ENCODE results near the gene BICRAL.
"Not testable (repeated sequence)": the region's sequence is repeated elsewhere in the genome, so short reads cannot be mapped to it uniquely, and the experiment has no call there.

BICRAL gene

DNA sequence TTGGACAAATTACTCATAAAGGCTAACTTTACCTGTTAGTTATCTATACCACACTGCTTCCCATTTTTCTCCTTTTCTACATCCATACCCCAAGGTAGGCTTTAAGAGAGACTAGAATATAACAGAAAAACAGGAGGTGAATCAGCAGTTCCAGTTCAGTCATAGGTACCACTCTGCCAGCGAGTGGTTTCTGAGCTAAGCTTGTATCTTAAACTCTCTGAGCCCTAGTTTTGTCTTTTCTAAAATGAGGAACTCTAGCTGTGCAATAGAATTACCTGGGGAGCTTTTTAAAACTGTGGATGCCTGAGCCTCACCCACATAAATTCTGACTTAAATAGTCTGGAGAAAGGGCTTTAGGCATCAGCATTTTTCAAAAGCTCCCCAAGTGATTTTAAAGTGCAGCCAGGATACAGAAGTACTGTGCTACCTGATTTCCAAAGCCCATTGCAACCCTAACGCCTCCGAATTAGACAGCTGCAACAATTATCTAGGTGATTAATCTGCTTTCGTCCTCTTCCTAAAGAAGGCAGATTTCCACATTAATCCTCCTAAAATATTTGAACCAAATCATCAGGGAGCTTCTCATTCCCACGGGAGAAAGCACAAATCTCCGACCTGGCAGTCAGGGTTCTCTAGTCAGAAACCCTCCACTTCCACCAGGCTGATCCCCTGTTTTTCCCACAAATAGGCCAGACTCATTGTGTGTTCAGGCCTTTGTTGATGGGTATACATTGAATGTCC is 60.2 kb downstream of the BICRAL start:
- no peak for DNase-seq (ENCODE audit: low spot score)

DNA sequence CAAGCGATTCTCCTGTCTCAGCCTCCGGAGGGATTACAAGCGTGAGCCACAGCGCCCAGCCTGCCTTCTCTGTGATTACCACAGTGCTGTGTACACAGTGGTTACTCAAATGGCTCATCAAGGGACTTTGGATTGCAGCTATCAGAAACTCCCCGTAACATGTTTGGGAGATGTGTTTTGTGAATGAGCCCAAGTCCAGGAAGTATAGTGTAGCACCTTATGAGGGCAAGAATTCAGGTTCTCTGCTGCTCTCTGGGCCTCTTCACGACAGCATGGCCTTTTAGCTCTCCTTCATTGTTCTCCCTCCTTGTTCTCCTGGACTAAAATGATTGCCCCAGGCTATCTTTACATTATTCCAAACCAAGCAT is 63.5 kb downstream of the BICRAL start:
- no peak for DNase-seq (ENCODE audit: low spot score)

DNA sequence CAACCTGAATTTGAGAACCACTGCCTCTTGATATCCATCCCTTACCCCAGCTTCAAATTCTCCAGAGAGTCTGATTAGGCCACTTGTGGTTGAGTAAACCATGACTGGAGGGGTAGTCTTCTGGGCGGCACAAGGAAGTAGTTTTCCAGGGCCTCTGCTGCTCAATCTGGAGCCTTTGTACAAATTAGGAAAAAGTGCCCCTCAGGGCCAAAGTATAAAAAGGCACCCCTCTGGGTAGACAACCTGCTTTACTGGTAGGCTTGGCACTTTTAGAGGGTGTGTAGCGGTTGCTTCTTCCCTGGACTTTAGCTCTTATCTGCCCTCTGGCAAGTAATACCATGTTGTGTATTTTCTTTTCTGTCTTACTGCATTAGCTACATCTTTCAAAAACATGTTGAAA is 64.7 kb downstream of the BICRAL start:
- no peak for DNase-seq (ENCODE audit: low spot score)

DNA sequence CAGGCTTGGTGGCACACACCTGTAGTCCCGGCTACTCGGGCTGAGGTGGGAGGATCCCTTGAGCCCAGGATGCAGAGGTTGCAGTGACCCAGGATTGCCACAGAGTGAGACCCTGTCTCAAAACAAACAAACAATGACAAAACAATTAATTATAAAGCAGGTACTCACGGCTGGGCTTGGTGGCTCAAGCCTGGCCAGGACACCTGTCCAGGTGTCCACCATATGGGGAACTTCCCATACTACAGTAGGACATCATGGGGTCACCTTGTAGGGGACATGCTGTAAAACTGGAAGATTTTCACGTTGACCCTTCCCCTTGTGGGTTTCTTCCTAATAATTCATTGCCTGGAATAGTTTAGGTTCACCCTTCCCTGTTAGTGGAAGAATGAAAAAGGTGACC is 66.8 kb downstream of the BICRAL start:
- no peak for DNase-seq (ENCODE audit: low spot score)

DNA sequence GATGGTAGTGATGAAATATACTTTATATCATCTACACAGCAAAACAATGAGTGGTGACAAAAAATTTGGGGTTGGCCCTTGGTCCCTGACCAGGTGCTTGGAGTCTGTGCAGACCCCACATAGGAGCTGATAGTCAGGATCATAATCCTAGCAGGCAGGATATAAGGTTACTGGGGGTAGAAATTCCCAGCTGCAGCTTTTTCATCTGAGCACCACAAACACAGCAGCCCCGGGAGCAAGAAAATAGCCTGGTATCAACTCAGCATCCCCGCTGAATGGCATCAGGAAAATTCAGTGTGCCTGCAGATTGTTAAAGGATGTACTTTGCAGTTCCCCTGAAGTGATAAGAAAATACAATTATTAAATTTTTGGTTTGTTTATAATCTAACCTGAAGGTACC is 69.7 kb downstream of the BICRAL start:
- DNase-seq (ENCODE audit: low spot score): no peak

DNA sequence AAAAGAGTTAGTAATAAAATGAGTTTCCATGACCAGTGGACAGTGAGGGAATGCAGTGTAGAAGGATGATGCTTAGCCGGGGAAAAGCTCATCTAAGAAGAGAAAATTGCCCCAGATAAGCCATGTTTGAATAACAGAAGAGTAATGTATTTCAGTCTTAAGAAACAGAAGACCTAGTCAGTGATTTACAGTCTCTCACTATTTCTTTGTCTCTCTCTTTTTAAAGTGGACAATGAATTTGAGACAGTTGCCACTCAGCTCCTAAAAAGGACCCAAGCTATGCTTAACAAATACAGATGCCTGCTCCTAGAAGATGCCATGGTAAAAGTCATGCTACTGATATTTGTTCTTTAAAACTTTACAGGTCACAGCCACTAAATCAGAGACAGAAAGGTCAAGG is 78.2 kb downstream of the BICRAL start:
- no peak for DNase-seq (ENCODE audit: low spot score)

DNA sequence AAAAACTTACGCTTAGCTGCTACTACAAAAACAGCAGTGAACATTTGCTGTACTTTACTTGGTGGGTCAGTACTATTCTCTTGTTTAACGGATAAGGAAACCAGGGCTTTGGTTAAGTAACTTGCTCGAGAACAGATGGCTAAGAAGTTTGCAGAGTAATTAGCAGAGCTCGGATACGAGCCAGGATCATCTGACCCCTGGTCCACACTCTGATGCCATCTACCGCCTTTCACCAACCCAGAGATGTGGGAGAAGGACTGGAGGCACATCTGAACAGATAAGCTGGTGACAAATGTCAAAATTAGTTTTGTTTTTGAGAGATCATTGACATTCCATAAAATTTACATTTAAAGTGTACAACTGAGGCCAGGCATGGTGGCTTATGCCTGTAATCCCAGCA is 78.6 kb downstream of the BICRAL start:
- DNase-seq (ENCODE audit: low spot score): no peak

DNA sequence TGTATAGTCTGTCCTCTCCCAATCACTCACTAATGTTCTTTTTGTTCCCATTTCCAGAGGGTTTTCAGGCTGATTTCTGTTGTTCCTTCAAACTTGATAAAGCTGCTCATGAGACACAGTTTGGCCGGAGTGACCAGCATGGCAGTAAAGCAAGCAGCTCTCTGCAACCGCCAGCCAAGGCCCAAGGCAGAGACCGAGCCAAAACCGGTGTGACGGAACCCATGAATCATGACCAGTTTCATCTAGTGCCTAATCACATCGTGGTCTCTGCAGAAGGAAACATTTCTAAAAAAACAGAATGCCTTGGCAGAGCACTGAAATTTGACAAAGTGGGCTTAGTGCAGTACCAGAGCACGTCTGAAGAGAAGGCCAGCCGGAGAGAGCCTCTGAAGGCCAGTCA is 82.8 kb downstream of the BICRAL start:
- DNase-seq (ENCODE audit: low spot score): no peak

DNA sequence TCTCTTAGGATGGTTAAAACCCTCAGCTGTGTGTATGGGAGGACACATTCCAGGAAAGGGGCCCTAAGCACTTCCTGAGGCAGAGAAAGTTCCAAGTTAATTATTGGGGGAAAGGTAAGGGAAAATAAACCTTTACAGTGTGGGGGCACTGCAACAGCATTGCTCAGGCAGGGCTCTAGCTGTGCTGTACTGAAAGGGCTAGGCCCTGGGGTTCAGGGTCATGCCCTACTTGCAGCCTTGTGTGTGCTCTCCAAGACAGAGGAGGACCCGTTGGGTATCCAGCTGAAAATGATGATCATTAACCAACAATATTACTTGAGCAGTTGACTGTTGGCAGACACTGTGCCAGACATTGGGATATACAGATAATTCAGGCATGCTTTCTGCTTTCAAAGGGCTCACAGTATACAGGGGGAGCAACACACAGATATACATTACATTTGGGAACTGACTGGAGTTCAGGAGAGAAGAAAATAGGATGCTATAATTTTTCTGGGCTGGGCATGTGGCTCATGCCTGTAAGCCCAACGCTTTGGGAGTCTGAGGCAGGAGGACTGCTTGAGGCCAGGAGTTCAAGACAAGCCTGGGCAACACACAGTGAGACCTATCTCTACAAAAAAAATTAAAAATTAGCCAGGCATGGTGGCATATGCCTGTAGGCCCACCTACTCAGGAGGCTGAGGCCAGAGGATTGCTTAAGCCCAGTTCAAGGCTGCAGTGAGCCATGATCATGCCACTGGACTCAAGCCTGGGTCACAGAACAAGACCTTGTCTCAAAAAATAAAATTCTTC is 88.5 kb downstream of the BICRAL start:
- DNase-seq (ENCODE audit: low spot score): no peak

DNA sequence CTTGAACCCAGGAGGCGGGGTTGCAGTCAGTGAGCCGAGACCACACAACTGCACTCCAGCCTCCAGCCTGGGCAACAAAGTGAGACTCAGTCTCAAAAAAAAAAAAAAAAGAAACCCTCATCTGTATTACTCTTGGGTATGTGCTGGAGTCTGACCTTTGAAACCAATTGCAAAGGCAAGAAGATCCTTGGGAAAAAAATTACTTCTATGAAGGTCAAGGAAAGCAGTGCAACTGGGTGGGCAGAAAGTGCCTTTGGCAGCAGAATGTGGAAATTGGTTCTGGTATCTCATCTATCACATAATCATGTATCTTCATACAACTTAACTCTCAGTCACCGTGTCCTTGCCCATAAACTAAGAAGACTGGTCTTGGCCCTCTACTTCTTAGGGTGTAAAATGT is 89.9 kb downstream of the BICRAL start:
- DNase-seq (ENCODE audit: low spot score): no peak

DNA sequence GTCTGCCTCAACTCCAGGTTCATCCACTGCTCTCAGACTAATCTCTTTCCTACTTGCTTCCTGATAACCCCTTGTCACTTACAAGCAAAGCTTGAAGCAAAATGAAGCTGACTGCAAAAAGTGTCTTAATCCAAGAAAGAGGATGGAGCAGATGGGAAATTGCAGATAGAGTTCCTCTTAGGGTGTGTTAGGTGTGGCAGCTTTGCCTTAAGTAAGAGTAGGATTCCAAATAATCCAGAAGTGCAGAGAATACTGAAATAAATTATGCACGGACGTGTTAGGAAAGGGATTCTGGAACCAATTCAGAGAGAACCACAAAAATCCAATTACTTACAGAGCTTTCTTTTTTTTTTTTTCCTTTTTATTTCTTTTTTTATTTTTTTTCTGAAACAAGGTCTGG is 91.5 kb downstream of the BICRAL start:
- no peak for DNase-seq (ENCODE audit: low spot score)

DNA sequence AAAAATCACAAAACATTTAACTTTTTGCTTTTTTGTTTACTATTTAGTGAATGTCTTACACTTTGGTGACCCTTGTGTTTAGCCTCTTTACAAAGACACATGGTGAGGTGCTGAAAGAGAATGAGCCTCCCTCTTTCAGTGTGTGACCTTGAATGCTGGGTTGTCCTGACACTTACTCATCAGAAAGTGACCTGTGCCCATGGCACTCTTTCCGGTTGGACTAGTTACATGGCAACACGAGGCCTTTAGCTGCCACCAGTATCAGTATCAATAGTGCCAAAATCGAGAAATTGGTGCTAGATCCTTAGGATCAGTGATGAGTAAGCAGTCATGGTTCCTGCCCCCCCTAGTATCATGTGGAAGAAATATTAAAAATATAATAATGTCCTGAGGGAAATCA is 95.8 kb downstream of the BICRAL start:
- no peak for DNase-seq (ENCODE audit: low spot score)

DNA sequence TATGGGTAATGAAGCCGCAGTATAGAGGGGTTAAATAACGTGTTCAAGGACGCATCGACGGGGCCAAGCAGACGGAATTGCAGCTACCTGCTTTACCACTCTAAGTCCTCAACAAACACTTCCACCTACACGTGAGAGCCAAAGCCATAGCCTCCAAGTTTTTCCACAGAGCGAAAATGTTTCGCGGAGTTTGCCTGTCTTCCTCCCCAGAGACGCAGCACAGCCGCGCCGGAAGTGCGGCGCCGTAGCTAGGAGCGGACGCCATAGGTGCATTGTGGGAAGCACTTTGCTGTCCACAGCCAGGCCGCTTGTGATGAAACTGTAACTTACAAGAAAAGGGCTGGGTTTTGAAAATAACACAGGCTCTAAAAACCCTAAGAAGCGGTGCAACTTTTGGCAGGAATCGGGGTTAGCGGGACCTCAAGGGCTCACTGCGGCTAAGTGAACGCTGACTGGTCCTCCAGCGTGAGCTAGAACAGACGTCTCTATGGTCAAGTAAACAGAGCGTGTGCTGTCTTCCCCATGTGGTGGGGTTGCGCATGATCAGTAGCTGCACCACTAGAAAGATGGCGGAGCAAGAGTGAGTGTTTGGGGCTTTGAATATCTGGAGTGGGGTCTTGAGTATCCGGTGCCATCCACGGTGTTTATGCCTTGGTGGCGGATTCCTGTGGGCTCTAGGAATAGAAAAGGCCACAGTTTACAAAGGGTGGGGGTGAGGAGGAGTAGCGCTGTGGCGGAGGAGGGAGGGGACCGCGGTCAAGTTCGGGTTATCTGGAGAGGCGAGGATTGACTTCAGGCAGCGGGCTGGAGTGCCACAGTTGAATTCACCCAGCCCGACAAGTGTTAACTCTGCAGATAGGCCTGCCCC is 97.8 kb downstream of the BICRAL start, which contains the start of gene RPL7L1:
Gene RPL7L1 (plus strand): TSS at position 245 of the 868 bp plus-strand sequence. CDS start 295 bp downstream, at position 540.
- peak; percentile 80 for DNase-seq (ENCODE audit: low spot score)

DNA sequence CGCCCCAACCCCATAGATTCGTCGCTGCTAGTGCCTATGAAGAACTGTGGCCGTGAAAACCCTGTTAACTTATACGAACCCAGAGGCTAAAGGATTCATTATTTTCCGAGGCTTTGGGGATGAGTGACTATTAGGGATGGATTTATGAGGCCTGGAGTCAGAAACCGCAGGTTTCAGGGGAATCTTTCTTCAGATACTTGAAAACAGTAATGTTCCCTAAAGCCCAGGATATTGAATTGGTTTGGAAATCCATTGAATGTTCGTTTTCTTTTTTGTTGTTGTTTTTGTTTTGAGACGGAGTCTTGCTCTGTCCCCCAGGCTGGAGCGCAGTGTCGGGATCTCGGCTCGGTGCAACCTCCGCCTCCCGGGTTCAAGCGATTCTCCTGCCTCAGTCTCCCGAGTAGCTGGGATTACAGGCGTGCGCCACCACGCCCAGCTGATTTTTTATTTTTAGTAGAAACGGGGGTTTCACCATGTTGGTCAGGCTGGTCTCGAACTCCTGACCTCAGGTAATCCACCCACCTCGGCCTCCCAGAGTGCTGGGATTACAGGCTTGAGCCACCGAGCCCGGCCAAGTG is 98.5 kb downstream of the BICRAL start:
- not testable (repeated sequence) for DNase-seq (ENCODE audit: low spot score)

DNA sequence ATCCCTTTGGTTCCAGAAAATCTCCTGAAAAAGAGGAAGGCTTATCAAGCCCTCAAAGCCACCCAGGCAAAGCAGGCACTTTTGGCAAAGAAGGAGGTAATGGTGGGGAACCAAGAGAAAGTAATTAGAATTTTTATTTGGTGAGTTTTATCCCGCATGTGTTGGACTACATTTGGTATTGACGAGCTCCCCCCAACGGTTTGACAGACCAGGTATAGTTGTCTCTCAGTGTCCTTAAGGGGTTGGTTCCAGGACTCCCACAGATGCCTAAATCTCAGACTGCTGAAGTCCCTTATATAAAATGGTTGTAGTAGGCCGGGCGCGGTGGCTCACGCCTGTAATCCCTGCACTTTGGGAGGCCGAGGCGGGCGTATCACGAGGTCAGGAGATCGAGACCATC is 99.0 kb downstream of the BICRAL start:
- DNase-seq (ENCODE audit: low spot score): not testable (repeated sequence)

DNA sequence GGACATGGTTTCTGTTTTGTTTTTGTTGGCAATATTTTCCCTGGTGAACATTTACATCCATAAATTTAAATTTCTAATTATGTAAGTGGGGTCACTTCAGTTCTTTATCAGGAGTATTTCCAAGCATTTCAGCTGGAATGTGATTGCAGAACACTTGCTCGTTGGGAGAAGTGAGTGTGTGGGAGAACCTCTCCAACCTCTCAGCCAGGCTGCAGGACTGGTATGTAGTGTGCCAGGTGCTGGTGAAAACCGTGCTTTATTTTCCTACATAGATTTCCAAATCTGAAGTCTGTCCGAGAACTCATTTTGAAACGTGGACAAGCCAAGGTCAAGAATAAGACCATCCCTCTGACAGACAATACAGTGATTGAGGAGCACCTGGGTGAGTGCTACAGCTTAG is 103.8 kb downstream of the BICRAL start:
- DNase-seq (ENCODE audit: low spot score): no peak

DNA sequence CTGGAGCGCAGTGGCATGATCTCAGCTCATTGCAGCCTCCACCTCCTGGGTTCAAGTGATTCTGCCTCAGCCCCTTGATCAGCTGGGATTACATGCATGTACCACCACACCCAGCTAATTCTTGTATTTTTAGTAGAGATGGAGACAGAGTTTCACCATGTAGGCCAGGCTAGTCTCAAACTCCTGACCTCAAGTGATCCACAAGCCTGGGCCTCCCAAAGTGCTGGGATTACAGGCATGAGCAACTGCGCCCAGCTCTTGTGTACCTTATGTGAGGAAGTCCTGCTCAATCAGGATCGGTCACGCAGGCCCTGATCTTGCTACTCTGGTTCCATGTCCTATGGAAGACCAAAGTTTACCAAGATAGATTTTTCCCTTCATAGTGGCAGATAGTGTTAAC is 106.3 kb downstream of the BICRAL start:
- DNase-seq (ENCODE audit: low spot score): not testable (repeated sequence)

DNA sequence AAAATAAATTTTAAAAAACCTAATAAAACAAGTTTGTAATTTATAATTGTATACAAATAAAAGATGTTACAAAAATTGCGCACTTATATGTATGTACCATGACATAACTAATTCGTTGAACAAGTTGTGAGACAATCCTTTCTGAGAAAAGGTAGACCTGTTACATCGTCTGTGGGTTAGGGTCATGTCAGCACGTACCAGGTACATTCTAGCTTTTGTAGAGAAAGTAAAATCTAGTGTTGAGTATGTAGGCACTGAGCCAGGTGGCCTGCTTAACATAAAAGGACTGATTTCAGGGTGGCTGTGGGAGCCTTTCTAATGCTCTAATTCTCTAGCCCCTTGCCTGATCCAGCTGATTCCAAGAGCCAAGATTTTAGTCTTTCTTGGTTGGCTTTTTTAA is 108.0 kb downstream of the BICRAL start:
- no peak for DNase-seq (ENCODE audit: low spot score)

DNA sequence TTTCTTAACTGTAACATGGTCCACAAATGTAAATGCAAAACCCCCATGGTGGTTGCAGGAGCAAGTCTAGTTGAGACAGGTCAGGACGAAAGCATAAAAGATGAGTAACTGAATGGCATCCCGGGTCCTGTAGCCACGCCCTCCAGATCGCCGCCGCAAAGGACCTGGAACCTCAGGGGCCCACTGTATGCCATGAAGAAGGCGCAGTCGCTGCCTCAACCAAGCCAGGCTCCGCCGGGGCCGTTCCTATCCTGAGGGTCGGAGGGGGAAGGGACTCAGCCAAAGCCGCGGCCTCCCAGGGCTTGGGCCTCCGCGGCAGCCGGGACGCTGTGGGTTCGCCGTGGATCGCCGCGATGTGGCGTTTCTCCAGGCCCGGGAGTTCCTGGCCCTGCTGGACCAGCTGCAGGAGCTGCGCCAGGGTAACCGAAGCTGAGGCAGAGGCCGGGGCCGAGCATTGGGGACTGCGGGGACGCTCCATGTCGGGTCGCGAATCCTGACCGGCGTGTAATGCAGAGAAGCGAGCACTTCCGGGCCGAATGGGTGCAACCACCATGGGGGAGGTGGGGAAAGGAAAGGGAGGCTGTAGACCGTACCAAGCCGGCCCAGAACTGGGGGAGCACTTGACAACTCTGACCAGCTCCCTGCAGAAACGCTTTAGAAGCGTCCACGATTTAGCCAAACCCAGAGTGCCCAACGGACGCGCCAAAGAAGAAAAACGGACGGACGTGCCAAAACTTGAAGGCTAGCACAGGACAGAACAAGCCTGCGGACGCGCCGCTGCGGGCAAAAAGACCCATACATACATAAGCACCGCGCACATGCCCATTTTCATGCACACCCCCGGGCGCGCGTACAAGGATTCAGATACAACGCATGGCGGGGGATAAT is 108.7 kb downstream of the BICRAL start:
- DNase-seq (ENCODE audit: low spot score): peak; percentile 97

DNA sequence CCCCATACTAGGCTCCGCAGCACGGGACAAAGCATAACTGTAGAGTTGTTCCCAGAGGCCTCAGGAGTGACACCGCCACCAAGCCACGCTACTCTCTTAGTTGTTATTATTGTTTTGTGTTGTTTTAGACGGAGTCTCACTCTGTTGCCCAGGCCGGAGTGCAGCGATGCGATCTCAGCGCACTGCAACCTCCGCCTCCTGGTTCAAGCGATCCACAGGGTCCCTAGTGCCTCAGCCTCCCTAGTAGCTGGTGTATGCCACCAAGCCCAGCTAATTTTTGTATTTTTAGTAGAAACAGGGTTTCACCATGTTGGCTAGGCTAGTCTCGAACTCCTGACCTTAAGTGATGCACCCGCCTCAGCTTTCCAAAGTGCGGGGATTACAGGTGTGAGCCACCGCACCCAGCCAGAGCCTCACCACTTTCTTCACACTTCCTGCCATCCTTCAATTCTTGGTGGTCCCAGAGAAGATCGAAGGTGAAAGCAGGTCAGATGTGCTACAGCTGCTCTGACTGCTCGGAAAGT is 109.4 kb downstream of the BICRAL start:
- DNase-seq (ENCODE audit: low spot score): no peak
